ENCODE measurements around the gene UBAP1. TPM values are rescaled to one million over a fixed set of nuclear protein-coding genes. Genes with fewer than 3 reads are reported as not detected.
"Not testable (repeated sequence)": the region's sequence is repeated elsewhere in the genome, so short reads cannot be mapped to it uniquely, and the experiment has no call there.

Gene UBAP1
- polyA plus RNA-seq, 3 donors = 61.2 to 65.8 (median 63.5) TPM

DNA sequence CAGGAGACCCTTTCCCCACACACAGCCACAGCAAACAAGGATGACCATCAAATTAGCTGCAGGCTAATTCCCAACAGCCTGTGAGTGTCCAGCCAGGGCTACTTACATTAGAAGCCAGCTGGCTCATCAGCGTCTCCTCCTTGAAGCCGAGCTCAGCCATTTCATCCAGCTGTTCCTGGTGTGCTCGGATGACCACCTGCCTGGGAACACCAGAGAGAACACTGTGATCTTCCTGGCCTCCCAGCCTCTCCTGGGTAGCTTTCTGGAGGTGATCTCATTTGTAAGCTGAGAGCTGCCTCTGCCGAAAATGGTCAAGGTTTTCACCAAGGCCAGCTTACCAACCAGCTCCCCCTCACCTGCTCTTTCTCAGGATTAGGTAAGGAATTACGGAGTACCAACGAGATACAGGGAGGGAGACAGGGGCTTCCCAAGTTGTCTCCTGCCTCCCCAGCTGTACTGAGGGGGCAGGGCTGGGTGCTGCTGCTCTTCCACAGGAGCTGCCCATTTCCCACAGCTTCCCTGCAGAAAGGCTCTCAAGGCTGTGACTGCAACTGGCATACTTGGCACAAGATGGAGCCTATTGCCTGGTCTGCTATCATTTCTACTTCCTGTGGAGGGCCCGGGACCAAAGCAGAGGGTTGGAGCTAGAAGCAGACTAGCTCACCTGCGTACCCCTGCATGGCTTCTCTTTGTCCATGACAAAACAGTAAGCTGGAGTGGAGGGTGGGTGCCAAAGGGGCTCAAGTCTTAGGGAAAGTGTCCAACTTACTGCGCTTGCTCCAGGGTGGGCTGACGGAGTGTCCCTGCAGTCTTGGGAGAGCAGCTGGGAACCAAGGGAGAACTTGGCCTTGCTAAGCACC, 76.4 kb downstream of the UBAP1 start:
- DNase-seq (ENCODE audit: low read depth in 3 of 3, low spot score in 2 of 3) = no peak

DNA sequence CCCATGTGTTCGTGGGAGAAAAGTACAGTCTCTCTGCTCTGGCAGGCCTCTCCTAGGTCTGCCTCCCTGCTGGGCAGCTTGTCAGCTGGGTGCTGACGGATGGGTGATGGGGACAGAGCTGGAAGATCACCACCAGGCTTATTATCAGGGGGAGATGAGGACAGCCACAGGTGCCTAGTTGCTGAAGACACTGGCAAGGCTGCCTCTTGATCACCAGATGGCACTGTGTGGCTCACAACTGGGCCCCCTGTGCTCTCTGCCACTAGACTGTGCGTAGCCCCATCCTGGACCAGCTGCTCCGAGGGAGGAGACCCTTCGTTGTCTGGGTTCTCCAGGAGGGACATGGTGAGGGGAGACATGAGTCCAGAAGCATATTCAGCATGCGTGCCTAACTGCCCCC, 77.3 kb downstream of the UBAP1 start:
- no peak for DNase-seq (ENCODE audit: low read depth in 3 of 3, low spot score in 2 of 3)

DNA sequence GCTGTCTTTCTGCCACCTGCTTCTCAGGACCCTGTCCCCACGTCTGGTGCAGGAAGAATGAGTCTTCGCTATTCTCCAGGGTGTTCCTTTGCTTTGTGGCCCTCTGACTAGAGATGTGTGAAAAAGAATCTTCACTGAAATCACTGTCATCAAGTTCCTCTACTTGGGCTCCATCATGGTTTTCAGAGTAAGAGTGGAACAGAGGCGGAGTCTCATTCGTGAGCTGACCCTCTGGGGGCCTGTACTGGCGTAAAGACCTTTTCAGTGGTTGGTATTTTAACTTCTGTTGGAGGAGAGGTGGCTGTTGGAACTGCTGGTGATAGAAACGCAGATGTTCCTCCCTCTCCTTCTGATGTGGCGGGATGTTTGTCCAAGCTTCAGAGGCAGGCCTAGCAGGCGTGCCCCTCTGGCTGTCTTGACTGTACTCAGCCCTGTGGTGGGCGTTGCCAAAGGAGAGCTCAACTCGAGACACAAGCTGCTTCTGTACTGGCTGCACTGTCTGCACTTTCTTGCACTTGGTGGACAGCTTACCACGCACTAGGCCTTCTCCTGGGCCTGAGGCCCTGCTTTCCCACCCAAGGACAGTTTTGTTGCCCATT, 78.2 kb downstream of the UBAP1 start:
- DNase-seq (ENCODE audit: low read depth in 3 of 3, low spot score in 2 of 3) = no peak

DNA sequence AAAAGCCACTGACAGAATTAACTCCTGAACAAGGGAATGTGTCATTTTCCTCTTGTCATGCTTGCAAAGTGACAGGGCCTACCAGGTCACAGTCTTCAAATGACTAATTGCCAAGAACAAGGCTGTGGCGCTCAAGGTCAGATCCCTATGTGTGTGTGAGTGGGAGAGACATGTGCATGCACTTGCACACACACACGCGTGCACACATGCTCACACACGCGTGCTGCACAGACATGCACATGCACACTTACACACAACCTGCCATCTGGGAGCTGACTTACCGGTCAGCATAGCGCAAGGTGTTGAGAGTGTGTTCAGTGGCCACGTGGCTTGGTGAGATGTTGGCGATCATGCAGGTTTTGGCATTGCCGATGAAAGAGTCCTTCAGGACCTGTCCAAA, 80.5 kb downstream of the UBAP1 start:
- DNase-seq (ENCODE audit: low read depth in 3 of 3, low spot score in 2 of 3) = no peak

DNA sequence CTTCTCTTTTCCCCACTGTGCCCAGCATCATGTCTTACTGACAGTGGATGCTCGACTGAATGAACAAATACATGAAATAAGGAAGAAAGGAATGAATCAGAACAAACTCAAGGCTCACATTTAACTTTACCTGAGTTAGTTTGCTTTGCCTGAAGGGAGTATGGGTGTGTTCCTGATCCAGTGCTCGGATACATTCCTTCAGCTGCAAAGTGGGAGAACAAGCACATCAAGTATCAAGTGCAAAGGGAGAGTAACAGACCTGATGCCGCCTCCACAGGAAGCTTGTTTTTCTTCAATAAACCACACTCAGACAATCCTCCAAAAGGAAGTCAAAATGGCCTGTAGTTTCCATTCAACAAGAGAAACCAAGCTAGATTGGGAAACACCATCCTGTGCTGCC, 84.1 kb downstream of the UBAP1 start:
- no peak for DNase-seq (ENCODE audit: low read depth in 3 of 3, low spot score in 2 of 3)

DNA sequence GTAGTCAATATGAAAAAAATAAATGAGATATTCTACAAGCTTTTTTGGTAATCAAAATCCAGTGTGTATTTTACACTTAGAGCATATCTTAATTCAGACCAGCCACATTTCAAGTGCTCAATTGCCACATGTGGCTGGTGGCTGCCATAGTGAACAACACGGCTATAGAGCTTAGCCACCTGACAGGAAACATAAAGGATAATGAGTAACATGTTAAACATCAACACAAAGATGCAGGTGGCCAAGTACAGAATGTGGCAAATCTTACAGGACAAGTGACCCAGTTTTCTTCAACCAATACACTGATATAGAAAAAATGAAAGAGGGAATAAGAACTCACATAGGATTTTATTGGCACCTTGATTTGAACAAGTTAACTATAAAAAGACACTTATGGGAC, 88.8 kb downstream of the UBAP1 start:
- no peak for DNase-seq (ENCODE audit: low read depth in 3 of 3, low spot score in 2 of 3)

DNA sequence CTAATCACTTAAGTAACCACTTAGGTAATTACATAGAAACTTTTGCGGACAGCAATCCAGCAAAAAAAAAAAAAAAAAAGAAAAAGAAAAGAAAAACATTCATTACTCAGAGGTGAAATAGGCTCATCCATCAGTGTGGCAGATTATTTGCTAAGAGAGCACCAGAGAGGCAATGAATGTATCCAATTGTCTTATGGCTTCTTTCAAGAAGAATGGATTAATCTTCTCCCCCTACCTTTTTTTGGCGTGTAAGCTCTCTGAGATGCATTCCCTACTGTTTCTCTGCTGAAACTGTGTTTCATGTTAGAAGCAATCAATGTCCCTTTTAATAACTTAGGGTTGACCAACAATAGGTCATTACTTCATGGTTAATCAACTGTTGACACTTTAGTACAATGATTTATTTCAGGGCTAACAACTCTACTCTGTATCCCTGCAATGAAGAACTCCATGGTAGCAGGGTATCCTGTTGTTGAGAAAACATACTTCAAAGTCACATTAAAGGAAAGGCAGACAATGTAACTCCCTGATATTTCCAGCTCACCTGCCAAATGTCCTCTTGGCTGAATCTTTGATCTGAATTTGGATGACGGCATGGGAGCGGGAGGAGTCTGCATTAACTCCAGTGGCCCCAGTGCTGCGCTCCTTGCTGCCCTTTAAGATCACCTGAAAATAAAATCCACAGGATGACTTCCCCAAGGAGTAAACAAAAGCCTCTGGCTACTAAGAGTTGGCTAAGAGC, 92.6 kb downstream of the UBAP1 start:
- DNase-seq (ENCODE audit: low read depth in 3 of 3, low spot score in 2 of 3) = peak in 2 of 3 donors; percentile 44 to 69

DNA sequence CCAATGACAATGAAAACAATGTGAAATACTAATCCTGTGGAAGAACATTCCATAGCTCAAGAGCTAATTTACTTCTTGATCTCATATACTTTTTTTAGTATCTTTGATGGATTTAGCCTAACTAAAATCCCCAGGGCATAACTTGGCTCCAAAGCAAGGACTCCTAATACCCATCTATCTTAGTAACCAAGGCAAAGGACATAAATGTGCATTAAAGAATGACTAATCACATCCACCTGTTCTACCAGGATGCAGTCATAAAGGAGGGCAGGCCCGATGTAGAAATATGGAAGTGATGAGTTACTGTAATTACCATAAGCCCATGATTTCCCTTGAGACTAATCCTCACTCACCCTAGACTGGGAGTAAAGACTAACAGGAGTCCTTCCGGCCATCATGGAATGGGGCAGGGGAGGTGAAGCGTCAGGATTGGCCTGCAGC, 93.3 kb downstream of the UBAP1 start:
- no peak for DNase-seq (ENCODE audit: low read depth in 3 of 3, low spot score in 2 of 3)

DNA sequence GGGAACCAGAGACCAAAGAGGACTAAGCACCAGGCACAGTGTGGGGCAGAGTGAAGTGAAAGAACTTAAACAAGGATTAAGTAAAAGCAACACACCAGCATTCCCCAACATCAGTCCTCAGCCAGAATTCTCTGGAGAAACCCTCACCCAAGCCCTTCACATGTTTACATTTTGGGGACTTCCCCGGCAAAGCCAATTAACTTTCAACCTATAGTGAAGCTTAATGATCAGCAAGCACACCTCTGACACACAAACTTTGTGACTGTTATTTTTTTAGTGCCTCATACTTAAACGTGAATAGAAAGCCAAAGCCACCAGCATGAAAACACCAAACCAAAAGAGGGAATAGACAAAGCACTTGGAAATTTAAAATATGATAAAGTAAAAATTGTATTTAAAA, 94.7 kb downstream of the UBAP1 start:
- not testable (repeated sequence) for DNase-seq (ENCODE audit: low read depth in 3 of 3, low spot score in 2 of 3)

DNA sequence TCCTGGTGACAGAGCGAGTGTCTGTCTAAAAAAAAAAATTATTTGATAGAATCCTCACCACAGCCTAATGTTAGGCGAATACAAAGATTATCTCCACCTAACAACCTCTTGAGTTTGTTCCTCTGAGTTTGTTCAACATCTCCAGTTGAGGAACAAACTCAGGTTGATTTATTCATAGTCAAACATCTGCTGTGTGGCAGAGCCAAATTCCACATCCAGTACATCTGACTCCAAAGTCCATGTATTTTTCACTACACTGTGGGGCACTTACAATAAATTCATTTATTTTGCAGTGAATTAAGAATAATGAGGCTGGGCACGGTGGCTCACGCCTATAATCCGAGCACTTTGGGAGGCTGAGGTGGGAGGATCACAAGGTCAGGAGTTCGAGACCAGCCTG, 97.0 kb downstream of the UBAP1 start:
- DNase-seq (ENCODE audit: low read depth in 3 of 3, low spot score in 2 of 3) = no peak

DNA sequence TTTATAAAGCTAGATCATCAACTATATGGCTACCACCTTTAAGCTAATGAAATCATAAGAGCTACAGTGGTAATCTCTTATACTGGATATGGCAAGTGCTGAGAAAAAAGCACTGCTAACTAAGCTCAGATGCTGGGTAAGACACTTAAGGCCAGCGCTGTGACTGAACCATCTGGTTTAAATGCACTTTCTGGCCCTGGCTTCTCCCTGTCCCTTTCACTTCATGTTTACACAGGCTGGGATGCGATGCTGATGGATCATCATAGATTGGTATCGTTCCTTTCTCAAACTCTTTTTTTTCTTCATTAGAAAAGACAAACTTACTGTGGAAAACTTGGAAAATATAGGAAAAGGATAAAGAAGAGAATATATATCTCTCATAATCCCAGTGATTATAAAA, 97.9 kb downstream of the UBAP1 start:
- no peak for DNase-seq (ENCODE audit: low read depth in 3 of 3, low spot score in 2 of 3)

DNA sequence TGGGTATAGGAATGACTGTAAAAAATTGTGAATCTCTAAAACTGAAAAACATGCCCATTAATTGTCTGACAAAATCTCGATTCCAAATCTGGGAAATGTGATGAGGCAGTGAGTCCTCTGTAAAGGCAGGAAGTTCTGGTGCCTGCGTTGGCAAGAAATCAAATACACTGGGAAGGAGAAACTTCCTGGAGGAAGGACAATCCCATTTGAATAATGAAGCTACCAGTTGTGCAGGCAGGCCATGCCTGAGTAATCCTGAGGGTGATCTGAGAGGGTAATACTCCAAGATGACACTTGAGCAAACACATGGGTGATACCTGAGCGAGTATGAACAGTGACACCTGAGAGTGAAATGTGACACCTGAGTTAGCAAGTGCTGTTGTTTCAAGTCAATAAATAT, 100.6 kb downstream of the UBAP1 start:
- peak in 1 of 3 donors; percentile 21 for DNase-seq (ENCODE audit: low read depth in 3 of 3, low spot score in 2 of 3)

DNA sequence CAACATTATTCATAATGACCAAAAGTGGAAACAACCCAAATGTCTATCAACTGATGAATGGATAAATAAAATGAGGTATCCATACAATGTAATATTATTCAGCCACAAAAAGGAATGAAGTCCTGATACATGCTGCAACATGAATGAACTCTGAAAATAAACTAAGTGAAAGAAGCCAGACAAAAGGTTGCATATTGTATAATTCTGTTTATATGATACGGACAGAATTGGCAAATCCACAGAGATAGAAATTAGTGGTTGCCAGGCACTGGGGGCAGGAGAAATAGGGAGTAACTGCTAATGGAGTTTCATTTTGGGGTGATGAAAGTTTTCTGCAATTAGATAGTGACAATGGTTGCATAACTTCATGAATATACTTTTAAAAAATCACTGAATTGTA, 103.3 kb downstream of the UBAP1 start:
- DNase-seq (ENCODE audit: low read depth in 3 of 3, low spot score in 2 of 3) = no peak

DNA sequence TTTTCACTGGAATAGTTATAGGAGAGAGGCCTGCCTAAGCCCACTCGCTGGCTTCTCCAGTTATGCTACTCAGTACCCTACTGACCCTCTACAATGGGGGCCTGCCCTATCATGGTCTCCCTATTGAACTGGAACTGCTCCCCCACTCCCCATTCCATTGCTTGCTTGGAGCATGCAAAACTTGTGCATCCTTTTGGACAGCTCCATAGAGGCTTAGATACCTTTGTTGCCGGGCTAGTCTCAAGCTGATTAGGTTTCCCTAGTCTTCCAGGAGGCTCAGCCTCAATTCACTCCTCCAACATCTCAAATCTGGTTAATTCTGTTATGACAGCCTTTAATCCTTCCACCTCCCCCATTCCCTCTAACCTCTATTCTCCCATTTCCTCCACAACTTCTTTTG, 110.3 kb downstream of the UBAP1 start:
- no peak for DNase-seq (ENCODE audit: low read depth in 3 of 3, low spot score in 2 of 3)

DNA sequence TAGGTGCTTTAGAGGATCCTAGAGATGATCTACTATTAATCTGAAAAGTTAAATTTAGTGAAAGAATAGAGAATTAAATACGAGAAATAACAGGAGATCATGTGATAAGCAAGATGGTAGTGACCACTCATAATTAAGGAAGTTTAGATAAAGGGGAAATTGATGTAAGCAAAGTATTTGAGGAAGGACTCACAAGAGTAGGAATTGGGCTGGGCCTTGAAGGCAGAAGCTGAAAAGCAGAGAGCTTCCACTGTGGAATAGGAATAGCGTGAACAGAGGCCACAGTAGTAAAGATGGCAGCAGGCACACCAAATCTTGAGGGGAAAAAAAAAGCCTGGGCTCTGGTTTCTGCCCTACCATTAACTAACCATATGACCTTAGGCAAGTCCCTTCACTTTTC, 112.2 kb downstream of the UBAP1 start:
- no peak for DNase-seq (ENCODE audit: low read depth in 3 of 3, low spot score in 2 of 3)

DNA sequence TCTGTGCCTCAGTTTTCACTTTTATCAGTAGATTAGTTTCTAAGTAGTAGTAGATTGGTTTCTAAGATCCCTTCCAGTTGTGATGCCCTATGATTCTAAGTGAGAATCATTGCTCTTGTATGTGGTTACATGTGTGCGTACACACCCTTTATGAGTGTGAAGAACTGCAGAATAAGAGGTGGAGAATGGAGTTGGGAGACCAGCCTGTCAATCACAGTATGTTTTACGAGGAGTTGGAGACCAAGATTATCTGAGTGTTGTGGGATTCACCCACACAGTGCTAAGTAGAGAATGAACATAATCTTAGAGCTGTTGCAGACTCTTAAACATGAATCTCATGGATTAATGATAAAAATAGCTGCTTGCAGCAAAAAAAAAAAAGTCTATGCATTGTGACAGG, 112.6 kb downstream of the UBAP1 start:
- no peak for DNase-seq (ENCODE audit: low read depth in 3 of 3, low spot score in 2 of 3)

DNA sequence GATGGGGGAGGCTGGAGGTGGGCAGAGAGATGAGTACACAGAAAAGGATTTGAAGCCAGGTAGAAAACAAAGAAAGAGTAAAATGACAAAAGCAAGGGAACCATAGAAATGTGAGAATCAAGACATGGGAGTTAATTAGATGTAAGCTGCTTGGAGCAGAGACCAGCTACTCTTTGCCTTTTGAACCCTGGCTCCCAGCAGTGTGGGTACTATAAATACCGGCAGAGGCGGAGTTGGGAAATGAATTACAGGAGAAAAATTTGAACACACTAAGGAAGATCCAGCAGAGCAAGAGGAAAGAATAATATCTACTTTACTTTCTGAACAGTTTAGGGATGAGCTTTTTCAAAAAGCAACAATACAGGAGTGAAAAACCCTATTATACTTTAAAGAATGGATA, 113.7 kb downstream of the UBAP1 start:
- no peak for DNase-seq (ENCODE audit: low read depth in 3 of 3, low spot score in 2 of 3)

DNA sequence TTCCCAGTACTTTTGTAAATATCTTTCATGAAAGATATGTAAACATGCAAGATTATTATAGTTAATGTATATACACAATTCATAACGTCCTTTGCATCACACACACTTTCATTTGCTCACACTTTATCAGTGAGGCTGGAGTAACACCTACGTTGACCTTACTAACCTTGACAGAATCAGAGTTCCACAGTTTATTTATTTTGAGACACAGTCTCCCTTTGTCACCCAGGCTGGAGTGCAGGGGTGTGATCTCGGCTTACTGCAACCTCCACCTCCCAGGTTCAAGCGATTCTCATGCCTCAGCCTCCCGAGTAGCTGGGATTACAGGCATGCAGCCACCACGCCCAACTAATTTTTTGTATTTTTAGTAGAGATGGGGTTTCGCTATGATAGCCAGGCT, 122.2 kb downstream of the UBAP1 start:
- not testable (repeated sequence) for DNase-seq (ENCODE audit: low read depth in 3 of 3, low spot score in 2 of 3)

Measured in right renal cortex interstitium (tissue), 3 donors.